WI38 (cell line): Measurements from ENCODE around the gene SPTBN5.

Experiments
- H3K4me3 ChIP-seq: 2 replicates; pipeline ENCODE4 v1.5.1; 2011; ENCODE audit warnings: low read depth, mild to moderate bottlenecking, control low read depth, low read length
- TF ChIP-seq, protein P1 (sequence below): IDR thresholded peaks from 2 replicates; pipeline ENCODE4 v1.5.1; 2012; ENCODE audit warnings: low read depth, mild to moderate bottlenecking, control low read depth, low read length

Gene SPTBN5

DNA sequence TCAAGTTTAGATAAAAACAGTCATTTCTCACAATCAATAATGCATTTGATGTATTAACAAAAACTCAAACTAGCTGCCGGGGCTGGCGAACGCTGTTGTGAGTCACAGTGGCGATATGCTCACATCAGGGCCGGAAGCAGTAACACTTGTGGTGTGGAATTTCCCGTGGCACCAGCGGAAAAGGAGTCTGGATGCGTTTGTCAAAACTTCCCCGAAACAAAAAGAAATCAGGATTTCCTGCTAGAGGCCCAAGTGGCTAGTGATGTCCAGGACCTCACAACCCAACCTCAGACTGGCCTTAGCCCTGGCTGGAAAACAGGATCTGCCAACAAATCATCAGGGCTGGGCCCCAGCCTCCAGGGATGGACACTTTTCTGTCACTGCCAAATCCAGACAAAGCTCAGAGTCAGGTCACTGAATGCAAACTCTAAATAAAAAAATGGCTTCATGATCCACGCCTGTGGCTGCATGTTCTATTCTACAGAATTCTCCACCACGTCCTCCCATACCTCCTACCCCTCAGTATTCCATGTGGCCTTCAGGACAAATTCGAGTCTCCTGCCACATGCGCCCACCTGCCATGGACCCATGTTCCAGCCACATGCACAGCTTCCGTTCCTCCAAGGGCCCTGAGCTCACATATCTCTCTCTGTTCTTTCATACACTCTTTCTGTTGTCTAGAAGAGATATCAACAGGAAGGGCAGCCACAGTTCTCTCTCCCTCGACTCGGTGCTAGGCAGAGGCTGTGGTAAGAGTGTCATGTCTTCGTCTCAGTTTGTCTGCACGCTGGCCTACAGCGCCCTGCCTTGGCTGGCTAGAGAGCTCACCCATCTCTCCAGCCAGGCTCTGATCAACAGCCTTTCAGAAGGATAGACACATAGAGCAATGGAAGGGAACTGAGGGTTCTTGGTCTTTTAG is 43.1 kb upstream of the SPTBN5 start:
- TF ChIP-seq, protein P1, sequence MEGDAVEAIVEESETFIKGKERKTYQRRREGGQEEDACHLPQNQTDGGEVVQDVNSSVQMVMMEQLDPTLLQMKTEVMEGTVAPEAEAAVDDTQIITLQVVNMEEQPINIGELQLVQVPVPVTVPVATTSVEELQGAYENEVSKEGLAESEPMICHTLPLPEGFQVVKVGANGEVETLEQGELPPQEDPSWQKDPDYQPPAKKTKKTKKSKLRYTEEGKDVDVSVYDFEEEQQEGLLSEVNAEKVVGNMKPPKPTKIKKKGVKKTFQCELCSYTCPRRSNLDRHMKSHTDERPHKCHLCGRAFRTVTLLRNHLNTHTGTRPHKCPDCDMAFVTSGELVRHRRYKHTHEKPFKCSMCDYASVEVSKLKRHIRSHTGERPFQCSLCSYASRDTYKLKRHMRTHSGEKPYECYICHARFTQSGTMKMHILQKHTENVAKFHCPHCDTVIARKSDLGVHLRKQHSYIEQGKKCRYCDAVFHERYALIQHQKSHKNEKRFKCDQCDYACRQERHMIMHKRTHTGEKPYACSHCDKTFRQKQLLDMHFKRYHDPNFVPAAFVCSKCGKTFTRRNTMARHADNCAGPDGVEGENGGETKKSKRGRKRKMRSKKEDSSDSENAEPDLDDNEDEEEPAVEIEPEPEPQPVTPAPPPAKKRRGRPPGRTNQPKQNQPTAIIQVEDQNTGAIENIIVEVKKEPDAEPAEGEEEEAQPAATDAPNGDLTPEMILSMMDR, result no peak
- H3K4me3 ChIP-seq, result no peak overlapping the region

DNA sequence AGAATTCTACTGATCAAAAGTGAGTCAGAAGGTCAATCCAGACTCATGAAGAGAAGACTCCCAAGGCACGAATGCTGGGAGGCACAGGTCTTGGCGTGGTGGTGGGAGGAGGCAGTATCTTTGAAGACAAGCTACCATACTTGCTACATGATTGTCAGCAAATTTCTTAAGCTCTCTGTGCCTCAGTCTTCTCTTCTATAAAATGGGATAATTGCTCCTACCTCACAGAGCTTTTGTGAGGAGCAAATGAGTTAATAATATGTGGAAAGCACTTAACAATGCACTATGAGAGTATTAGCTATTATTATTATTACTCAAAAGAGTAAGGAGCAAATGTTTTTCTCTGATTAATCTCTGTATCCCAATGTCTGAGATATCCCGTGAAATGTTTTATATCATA is 42.3 kb upstream of the SPTBN5 start:
- TF ChIP-seq, protein P1, result no peak
- no peak overlapping the region for H3K4me3 ChIP-seq

DNA sequence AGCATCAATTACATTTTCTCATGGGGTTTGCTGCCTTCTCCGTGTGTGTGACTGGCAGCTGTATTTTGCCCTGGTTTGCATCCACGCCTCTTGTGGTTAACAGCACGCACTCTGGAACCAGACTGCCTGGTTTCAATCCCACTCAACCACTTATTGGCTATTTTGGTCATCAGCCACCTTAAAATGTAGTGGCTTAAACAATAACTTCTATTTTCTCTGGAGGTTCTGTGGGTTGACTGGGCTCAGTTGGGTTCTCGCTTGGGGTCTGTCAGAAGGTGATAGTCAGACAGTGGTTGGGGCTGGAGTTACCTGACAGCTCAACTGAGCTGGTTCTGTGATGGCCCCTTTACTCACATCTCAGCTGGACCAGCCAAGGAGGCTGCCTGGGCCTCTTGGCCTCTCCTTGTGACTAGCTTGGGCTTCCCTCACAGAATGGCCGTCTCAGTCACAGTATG is 41.7 kb upstream of the SPTBN5 start:
- TF ChIP-seq, protein P1, result no peak
- H3K4me3 ChIP-seq, result no peak overlapping the region

DNA sequence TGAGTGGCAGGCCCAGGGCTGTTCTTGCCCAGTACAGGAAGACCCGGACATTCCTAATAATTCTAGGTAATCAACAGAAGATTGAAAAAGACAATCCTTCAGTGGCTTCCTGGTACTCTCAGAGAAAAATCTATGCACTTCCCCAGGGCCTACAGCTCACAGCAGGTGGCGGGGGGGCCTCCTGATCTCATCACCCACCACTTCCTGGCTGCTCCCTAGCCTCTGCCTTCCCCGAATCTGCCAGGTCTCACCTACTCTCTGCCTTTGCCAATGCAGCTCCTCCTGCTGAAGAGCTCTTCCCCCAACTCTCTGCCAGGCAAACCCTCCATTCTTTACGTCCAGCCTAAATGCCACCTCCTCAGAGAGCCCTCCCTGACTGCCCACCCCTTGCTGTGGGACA is 41.0 kb upstream of the SPTBN5 start:
- TF ChIP-seq, protein P1, result no peak
- no peak overlapping the region for H3K4me3 ChIP-seq

DNA sequence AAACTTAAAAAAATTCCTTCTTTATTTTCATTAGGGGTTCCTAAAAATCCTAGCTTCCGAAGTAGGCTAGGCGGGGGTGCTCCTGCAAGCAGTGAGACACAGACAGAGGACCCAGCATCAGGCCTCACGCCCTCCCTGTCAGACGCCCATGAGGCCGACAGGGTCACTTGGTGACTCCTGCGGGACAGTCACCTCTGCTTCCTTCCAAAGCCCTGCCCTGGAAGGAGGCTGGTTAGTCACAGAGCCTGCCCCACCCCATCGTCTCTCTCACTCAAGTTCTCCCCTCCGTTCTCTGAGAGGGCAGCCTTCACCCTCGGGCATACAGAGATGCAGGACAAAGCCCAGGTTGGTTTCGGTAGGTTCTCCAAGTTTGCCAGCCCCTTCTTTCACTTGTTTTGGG is 39.9 kb upstream of the SPTBN5 start:
- no peak overlapping the region for H3K4me3 ChIP-seq
- TF ChIP-seq, protein P1, result no peak

DNA sequence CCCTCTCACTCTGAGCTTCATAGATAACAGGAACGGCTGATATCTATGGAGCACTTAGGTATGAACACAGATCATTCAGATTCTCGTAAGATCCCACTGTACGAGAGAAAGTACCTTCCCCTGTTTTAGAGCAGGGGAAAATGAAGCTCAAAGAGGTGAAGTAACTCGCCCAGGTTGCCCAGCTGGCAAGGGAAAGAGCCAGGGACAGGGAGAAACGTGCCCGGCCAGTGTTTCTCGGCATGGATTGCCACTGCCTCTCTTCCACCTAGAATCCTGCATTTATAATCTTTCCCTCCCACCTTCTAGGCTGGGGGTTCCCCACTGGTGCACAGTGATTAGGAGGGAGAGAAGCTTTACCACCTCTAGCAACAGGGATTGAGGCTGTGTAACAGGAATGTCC is 39.5 kb upstream of the SPTBN5 start:
- TF ChIP-seq, protein P1, result no peak
- H3K4me3 ChIP-seq, result no peak overlapping the region

DNA sequence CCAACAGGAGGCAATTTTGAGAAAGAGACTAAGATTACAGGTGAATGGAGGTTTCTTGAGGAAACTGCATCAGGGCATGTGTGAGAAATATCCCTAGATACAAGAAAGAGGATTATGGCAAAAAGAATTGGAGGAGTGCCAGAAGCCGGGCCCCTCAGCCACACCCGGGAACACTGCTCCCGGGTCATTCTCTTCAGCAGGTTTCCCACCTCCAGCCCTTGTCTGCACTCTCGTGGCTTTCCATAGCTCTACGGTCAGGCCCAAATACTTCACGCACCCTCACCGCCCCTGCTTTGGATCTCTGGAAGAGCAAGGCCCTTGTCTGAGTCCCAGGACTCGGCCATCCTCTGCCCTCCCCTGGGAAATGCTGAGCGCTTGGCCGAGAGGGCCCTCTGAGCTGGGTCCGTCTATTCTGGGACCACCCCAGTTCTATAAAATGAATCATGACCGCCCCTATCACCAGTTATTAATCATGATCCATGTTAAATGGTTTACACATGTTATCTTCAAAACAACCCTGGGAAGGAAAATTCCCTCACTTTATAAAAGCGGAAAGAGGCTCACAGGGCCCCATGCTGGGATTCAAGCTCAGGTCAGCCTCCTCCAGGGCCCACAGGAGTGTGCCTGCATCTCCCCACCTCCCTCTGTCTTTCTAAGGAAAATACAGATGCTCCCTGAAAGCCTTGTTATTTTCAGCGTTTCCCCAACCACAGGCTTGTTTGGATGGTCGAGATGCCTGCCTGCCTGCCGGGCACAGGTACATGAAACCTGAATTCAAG is 38.8 kb upstream of the SPTBN5 start:
- no peak overlapping the region for H3K4me3 ChIP-seq
- TF ChIP-seq, protein P1, result no peak
